Measurements from ENCODE around the gene MTMR11.
"Not testable (repeated sequence)": the region's sequence is repeated elsewhere in the genome, so short reads cannot be mapped to it uniquely, and the experiment has no call there.

MTMR11 gene

GRCh38 chr1:149936170-149936991 lies at the start of gene MTMR11:
TSS of gene MTMR11 (minus strand) at chr1:149936879. CDS start at chr1:149936647, 232 bp downstream.
- DNase-seq = no peak

GRCh38 chr1:149979972-149980540 lies 43.4 kb upstream of the MTMR11 start:
- no peak for DNase-seq

GRCh38 chr1:149979245-149979971 lies 42.7 kb upstream of the MTMR11 start:
- DNase-seq = no peak

- DNase-seq = no peak
Observed at GRCh38 chr1:149978547-149979023, 41.9 kb upstream of the MTMR11 start.

GRCh38 chr1:149977345-149977744 lies 40.7 kb upstream of the MTMR11 start:
- no peak for DNase-seq

GRCh38 chr1:149972547-149972946 lies 35.9 kb upstream of the MTMR11 start:
- DNase-seq = no peak

- DNase-seq = no peak
Observed at GRCh38 chr1:149967646-149968045, 31.0 kb upstream of the MTMR11 start.

- DNase-seq = no peak
Observed at GRCh38 chr1:149967041-149967440, 30.4 kb upstream of the MTMR11 start.

GRCh38 chr1:149966405-149966804 lies 29.7 kb upstream of the MTMR11 start:
- no peak for DNase-seq

GRCh38 chr1:149965440-149965839 lies 28.8 kb upstream of the MTMR11 start:
- peak in 1 of 2 donors; percentile 3 for DNase-seq

- DNase-seq = no peak
Observed at GRCh38 chr1:149963358-149963757, 26.7 kb upstream of the MTMR11 start.

- no peak for DNase-seq
Observed at GRCh38 chr1:149962736-149963135, 26.1 kb upstream of the MTMR11 start.

GRCh38 chr1:149962039-149962647 lies 25.5 kb upstream of the MTMR11 start:
- DNase-seq = peak; percentile 57 to 74

GRCh38 chr1:149957548-149957947 lies 20.9 kb upstream of the MTMR11 start:
- not testable (repeated sequence) for DNase-seq

GRCh38 chr1:149949911-149950310 lies 13.2 kb upstream of the MTMR11 start:
- DNase-seq = no peak

GRCh38 chr1:149945206-149945605 lies 8.5 kb upstream of the MTMR11 start:
- no peak for DNase-seq

- DNase-seq = no peak
Observed at GRCh38 chr1:149942885-149943284, 6.2 kb upstream of the MTMR11 start.

GRCh38 chr1:149942207-149942606 lies 5.5 kb upstream of the MTMR11 start:
- no peak for DNase-seq

- no peak for DNase-seq
Observed at GRCh38 chr1:149940427-149940826, 3.7 kb upstream of the MTMR11 start.

GRCh38 chr1:149938668-149939003 lies 2.0 kb upstream of the MTMR11 start:
- not testable (repeated sequence) for DNase-seq

- no peak for DNase-seq
Observed at GRCh38 chr1:149937759-149938158, 1.1 kb upstream of the MTMR11 start.

- DNase-seq = no peak
Observed at GRCh38 chr1:149936992-149937705, 470 bp upstream of the MTMR11 start.

GRCh38 chr1:149934356-149934755 lies 2.3 kb downstream of the MTMR11 start:
- DNase-seq = no peak
